ENCODE measurements around the gene PMPCA. TPM values are rescaled to one million over a fixed set of nuclear protein-coding genes. Genes with fewer than 3 reads are reported as not detected.

PMPCA gene
- total RNA-seq, result 43.3 and 46.3 TPM in 2 replicates

GRCh38 chr9:136410500-136411287 is at the start of gene PMPCA, which contains the start of gene ENTR1:
Gene PMPCA (plus strand): TSS chr9:136410658. CDS start chr9:136410669, 11 bp downstream.
Gene ENTR1 (minus strand): TSS chr9:136410614. CDS start chr9:136410397, 217 bp downstream.

GRCh38 chr9:136363106-136363948 is 47.1 kb upstream of the PMPCA start, which contains the start of gene DNLZ:
Gene DNLZ (minus strand): TSS chr9:136363744. CDS start chr9:136363714, 30 bp downstream.

GRCh38 chr9:136373300-136374182 is 36.9 kb upstream of the PMPCA start, which contains the start of gene CARD9:
Gene CARD9 (minus strand): TSS chr9:136373669. CDS start chr9:136372078, 1,591 bp downstream.

GRCh38 chr9:136400038-136400834 is 10.2 kb upstream of the PMPCA start, which contains the start of gene SNAPC4:
Gene SNAPC4 (minus strand): TSS chr9:136400170. CDS start chr9:136398428, 1,742 bp downstream.

GRCh38 chr9:136439481-136440408 is 29.3 kb downstream of the PMPCA start, which contains the start of gene INPP5E:
Gene INPP5E (minus strand): TSS chr9:136439845. CDS start chr9:136439419, 426 bp downstream.

Other genes starting within 250 kb of the PMPCA start
- not detected in 2 replicates for gene LHX3, start 205.5 kb upstream of the PMPCA start, total RNA-seq
- gene QSOX2, start 164.8 kb upstream of the PMPCA start, total RNA-seq, result 4.3 and 10.6 TPM in 2 replicates
- not detected in 2 replicates for gene CCDC187, start 106.6 kb upstream of the PMPCA start, total RNA-seq
- gene GPSM1, start 83.1 kb upstream of the PMPCA start, total RNA-seq, result 23.6 and 29.0 TPM in 2 replicates
- 11.0 and 14.3 TPM in 2 replicates for gene DNLZ, start 46.9 kb upstream of the PMPCA start, total RNA-seq
- gene CARD9, start 37.0 kb upstream of the PMPCA start, total RNA-seq, result 4.7 and 7.4 TPM in 2 replicates
- 6.7 TPM in 2 replicates for gene SNAPC4, start 10.5 kb upstream of the PMPCA start, total RNA-seq
- 29.4 and 33.8 TPM in 2 replicates for gene ENTR1, start within 50 bp of the PMPCA start, total RNA-seq
- 8.2 and 10.0 TPM in 2 replicates for gene INPP5E, start 29.2 kb downstream of the PMPCA start, total RNA-seq
- 35.7 and 44.4 TPM in 2 replicates for gene SEC16A, start 72.4 kb downstream of the PMPCA start, total RNA-seq
- 12.4 and 14.1 TPM in 2 replicates for gene NOTCH1, start 135.4 kb downstream of the PMPCA start, total RNA-seq